Panc1 (cell line): ENCODE measurements around the gene AGPS.

ENCODE experiments used
- POLR2AphosphoS5 ChIP-seq: IDR thresholded peaks from 2 replicates; pipeline ENCODE4 v1.6.1; 2012; ENCODE audit warnings: mild to moderate bottlenecking, low read depth, low read length, moderate library complexity
- TF ChIP-seq, protein P1 (sequence below): fragments of 450-650 bp; IDR thresholded peaks from 2 replicates; pipeline ENCODE4 v1.5.1; 2017; ENCODE audit warnings: mild to moderate bottlenecking

DNA sequence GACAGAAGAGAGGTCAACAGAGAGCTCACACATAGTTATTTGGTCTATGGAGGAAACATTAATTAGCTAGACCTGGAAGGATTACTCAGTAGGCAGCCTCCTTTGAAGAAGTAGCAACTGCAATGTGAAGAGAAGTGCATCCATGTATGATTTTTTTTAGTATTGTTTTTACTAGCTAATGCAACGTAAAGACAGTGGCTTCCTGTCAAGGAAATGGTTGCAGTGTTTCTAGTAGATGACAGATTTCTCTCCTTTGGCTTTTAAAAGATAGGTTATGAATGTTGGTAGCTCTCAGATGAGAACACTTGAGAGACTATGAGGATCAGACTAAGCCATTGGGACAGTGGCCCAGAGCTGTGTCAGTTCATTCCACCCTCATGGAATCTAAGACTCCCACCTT lies 175.8 kb downstream of the AGPS start:
- TF ChIP-seq, protein P1, sequence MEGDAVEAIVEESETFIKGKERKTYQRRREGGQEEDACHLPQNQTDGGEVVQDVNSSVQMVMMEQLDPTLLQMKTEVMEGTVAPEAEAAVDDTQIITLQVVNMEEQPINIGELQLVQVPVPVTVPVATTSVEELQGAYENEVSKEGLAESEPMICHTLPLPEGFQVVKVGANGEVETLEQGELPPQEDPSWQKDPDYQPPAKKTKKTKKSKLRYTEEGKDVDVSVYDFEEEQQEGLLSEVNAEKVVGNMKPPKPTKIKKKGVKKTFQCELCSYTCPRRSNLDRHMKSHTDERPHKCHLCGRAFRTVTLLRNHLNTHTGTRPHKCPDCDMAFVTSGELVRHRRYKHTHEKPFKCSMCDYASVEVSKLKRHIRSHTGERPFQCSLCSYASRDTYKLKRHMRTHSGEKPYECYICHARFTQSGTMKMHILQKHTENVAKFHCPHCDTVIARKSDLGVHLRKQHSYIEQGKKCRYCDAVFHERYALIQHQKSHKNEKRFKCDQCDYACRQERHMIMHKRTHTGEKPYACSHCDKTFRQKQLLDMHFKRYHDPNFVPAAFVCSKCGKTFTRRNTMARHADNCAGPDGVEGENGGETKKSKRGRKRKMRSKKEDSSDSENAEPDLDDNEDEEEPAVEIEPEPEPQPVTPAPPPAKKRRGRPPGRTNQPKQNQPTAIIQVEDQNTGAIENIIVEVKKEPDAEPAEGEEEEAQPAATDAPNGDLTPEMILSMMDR: no peak
- TF ChIP-seq POLR2AphosphoS5: no peak
